Medulla oblongata (tissue), 1 donor: Measurements from ENCODE around the gene GJA10.
"Not testable (repeated sequence)": the region's sequence is repeated elsewhere in the genome, so short reads cannot be mapped to it uniquely, and the experiment has no call there.

Source experiments
- DNase-seq: peaks from one replicate; pipeline ENCODE4 v3.0.0-alpha.2; 2015; ENCODE audit errors: extremely low spot score

GJA10 gene

DNA sequence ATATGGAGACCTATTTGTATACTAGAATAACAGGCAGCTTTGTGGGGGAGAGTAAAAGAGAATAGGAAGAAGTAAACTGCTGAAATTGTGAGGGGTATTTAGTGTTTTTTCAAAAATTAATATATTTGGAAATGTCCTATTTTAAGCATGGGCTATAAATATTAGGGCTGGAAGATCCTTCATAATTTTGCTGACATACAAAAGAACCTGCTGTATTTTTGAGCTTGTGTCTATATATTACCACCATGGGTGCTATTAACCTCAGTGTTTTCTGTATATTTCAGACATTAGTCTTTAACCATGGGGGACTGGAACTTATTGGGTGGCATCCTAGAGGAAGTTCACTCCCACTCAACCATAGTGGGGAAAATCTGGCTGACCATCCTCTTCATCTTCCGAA is at the start of gene GJA10:
TSS of gene GJA10 (plus strand) at position 301 of the 400 bp plus-strand sequence. CDS start at position 301, 0 bp downstream.
- DNase-seq: no peak

DNA sequence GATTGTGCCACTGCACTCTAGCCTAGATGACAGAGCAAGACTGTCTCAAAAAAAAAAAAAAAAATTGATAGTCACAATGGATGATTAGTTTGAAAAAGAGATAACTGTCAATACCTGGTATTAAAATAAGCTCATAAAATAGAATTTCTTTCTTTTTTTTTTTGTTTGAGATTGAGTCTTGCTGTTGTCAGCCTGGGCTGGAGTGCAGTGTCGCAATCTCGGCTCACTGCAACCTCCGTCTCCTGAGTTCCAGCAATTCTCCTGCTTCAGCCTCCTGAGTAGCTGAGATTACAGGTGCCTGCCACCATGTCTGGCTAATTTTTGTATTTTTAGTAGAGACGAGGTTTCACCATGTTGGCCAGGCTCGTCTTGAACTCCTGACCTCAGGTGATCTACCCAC is 46.8 kb upstream of the GJA10 start:
- DNase-seq: not testable (repeated sequence)

DNA sequence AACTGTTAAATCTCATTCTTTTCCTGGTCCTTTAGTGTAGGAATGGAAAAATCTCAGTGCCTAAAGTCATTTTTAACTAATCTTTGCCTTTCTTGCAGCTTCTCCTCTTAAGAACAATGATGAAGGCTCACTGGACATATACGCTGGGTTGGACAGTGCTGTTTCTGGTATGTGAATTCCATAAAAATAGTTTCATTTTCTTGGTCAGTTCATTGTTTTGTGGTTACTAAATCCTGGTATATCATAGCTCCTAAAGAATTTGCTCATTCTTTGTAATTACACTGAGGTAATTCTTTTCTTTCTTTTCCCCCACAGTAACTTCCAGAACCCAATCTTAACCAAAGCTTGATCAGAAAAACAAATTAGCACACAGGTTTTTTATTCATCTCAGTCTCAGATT is 41.2 kb upstream of the GJA10 start:
- no peak for DNase-seq

DNA sequence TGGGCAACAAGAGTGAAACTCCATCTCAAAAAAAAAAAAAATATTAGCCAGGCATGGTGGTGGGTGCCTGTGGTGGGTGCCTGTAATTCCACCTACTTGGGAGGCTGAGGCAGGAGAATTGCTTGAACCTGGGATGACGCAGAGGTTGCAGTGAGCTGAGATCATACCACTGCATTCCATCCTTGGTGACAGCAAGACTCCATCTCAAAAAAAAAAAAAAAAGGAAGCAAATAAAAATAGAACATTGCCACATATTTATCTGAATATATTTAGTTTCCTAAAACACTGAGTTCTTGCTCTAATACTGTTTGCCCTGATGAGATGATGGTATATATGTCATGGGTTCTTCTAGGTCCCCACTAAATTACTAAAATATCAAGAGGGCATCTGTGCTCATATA is 36.2 kb upstream of the GJA10 start:
- no peak for DNase-seq

DNA sequence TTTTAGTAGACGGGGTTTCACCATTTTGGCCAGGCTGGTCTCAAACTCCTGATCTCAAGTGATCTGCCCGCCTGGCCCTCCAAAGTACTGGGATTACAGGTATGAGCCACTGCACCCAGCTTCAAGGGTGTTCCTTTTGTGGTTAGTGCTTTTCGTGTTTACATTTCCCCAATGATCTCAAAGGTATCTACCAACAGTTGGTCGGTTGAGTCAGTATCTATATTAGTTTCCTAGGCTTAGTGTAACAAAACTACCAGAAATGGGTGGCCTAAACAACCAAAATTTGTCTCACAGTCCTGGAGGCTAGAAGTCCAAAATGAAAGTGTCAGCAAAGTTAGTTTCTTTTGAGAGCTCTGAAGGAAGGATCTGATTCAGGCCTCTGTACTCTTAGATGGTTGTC is 34.5 kb upstream of the GJA10 start:
- no peak for DNase-seq

DNA sequence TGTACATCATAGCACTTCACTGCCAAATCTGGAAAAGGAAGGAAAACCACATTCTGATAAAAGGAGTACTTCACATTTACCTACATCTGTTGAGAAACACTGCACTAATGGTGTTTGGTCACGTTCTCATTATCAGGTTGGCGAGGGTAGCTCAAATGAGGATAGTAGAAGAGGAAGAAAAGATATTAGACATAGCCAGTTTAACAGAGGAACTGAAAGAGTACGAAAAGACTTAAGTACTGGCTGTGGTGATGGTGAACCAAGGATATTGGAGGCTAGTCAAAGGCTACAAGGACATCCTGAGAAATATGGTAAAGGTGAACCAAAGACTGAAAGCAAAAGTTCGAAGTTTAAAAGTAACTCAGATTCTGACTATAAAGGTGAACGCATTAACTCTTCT is 32.0 kb upstream of the GJA10 start:
- no peak for DNase-seq

DNA sequence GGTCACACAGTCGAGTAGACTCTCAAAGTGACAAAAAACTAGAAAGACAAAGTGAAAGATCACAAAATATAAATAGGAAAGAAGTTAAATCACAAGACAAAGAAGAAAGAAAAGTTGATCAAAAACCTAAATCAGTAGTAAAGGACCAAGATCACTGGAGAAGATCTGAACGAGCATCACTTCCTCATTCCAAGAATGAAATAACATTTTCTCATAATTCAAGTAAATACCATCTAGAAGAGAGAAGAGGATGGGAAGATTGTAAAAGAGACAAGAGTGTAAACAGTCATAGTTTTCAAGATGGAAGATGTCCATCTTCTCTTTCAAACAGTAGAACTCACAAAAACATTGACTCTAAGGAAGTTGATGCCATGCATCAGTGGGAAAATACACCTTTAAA is 31.6 kb upstream of the GJA10 start:
- no peak for DNase-seq

- DNase-seq: no peak
Observed at GRCh38 chr6:89866024-89866678, 28.1 kb upstream of the GJA10 start.

DNA sequence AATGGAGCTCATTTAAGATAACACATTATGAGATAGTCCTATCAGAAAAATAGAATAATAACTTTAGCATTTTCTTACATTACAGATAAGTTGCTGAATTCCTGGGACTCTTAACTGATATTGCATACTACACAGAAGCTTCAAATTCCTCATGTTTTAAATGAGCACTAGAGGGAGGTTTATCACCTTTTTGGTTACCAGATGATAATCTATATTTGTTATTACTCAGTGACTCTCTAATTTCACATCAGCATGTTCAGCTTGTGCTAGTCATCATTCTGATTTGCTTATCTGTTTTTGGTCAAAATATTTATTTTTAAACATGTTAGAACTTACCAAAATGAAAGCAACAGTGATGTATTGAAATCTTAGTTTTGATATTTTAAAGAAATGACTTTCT is 20.5 kb upstream of the GJA10 start:
- DNase-seq: no peak

GRCh38 chr6:89874438-89874837 is 19.8 kb upstream of the GJA10 start:
- no peak for DNase-seq

DNA sequence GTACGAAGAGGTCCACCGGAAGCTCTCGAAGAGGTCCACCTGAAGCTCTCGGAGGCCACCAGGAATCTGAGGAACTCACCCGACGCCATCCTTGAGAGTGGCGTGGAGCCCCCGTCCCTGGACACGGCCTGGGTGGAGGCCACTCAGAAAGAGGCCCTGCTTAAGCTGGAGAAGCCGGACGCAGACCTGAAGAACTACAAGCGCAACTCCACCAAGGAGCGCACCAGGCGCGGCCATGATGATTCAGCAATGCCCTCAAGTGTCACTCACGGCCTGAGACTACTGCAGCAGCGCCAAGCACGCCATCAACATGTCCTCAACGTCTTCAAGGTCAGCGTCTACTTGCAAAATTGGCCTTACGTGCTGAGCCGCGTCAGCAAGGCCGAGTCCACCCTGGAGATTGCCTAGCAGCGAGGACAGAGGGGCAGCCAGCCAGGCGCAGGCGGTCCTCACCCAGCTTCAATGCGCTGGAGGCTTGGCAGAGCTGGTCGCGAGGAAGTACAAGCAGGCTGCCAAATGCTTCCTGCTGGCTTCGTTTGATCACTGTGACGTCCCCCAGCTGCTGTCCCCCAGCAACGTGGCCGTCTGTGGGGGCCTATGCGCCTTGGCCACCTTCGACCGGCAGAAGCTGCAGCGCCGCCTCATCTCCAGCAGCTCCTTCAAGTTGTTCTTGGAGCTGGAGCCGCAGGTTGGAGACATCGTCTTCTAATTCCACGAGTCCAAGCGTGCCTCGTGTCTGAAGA is 7.7 kb upstream of the GJA10 start:
- no peak for DNase-seq

DNA sequence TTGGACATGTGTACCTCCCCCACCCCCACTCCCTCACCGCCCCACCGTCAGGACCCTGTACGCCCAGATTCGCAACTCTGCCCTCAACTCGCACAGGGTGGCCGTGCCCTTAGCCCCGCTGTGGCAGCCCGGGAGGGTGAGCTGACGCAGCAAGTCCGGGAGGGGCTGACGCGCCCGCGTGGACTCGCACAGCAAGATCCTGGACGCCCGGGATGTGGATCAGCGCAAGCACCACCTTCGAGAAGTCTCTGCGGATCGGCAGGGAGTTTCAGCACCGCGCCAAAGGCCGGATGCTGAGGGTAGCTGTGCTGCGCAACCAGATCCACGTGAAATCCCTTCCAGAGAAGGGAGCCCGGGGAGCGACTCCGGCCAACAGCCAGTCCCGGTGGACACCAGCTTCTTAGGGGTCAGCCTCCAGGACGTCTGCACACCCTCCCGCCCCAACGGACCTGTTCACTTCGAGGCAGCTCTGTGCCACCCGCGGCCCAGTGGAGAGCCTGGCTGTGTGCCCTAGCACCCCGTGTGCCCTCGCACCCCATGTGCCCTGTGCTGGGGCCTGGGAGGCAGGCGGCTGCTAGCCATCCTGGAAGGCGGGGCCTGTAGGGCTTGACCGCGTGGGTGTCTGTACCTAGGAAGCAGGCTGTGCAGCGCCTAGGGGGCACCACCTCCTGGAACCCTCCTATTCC is 6.7 kb upstream of the GJA10 start:
- no peak for DNase-seq

- DNase-seq: no peak
Observed at GRCh38 chr6:89888138-89888514, 6.1 kb upstream of the GJA10 start.

DNA sequence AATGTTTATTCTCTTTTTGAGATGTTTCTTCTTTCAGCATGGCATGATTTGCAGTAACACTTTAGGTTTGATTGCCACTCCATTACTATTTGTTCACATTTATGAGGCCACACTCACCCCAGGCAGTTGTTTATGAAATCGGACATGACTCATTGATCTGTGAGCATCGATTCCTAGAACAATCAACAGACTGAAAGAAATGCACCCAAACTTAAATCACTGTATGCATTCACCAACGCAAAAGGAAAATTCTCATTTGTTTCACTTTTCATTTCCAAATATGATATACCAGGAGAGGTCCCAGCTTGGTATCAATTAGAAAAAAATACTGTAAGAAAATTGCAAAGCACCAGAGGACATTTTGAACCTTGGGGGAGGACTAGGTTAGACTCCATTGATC is 5.4 kb upstream of the GJA10 start:
- no peak for DNase-seq

DNA sequence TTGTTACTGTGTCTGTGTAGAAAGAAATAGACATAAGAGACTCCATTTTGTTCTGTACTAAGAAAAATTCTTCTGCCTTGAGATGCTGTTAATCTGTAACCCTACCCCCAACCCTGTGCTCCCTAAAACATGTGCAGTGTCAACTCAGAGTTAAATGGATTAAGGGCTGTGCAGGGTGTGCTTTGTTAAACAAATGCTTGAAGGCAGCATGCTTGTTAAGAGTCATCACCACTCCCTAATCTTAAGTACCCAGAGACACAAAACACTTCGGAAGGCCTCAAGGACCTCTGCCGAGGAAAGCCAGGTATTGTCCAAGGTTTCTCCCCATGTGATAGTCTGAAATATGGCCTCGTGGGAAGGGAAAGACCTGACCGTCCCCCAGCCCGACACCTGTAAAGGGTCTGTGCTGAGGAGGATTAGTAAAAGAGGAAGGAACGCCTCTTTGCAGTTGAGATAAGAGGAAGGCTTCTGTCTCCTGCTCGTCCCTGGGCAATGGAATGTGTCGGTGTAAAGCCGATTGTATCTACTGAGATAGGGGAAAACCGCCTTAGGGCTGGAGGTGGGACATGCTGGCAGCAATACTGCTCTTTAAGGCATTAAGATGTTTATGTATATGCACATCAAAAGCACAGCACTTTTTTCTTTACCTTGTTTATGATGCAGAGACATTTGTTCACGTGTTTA is 3.3 kb upstream of the GJA10 start:
- not testable (repeated sequence) for DNase-seq

GRCh38 chr6:89892577-89892976 is 1.7 kb upstream of the GJA10 start:
- DNase-seq: not testable (repeated sequence)

DNA sequence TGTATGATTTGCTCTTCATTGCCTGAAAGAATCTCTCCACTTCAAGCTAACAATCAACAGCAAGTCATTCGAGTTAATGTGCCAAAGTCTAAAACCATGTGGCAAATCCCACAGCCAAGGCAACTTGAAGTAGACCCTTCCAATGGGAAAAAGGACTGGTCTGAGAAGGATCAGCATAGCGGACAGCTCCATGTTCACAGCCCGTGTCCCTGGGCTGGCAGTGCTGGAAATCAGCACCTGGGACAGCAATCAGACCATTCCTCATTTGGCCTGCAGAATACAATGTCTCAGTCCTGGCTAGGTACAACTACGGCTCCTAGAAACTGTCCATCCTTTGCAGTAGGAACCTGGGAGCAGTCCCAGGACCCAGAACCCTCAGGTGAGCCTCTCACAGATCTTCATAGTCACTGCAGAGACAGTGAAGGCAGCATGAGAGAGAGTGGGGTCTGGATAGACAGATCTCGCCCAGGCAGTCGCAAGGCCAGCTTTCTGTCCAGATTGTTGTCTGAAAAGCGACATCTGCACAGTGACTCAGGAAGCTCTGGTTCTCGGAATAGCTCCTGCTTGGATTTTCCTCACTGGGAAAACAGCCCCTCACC is 1.1 kb downstream of the GJA10 start:
- peak; percentile 2 for DNase-seq

DNA sequence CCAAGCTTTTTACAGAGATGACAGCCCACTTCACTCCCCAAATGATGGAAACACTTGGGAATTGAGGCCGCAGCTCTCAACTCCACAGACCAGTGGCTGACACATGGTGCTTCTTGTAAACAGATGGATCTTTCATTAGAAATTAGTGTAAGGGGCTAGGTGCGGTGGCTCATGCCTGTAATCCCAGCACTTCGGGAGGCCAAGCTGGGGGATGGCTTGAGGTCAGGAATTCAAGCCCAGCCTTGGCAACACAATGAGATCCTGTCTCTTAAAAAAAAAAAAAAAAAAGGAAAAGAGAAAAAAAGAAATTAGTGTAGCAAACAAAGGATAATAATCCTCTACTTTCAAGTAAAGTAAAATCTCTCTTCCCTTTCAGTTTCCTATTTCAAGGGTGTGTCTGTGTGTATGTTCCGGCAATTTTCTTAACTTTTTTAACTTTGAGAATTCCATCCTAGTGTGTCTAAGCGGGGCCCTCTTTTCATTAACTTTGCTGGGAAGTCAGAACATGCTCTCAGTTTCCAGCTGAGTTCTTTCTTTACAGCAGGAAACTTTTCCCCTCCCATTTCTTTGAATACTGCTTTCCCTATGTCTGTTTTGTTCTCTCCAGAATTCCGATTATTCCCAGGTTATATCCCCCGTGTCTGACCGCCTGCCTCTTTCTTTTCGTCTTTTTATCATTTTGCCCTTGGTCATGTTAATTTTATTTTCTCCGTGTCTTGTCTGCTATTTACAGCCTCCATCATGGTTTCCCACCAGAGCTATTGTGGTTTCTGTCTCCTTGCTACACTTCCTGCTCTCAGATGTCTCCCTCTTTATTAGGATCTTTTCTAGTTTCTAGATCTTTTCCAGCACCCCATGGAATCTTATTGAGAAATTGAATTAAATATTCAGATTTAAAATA is 16.0 kb downstream of the GJA10 start:
- DNase-seq: not testable (repeated sequence)

GRCh38 chr6:89910902-89911240 is 16.6 kb downstream of the GJA10 start:
- DNase-seq: no peak

- DNase-seq: no peak
Observed at GRCh38 chr6:89916136-89916920, 22.1 kb downstream of the GJA10 start.
